Upper lobe of left lung (tissue), 6 donors: Measurements from ENCODE around the gene GMPPB. TPM values are rescaled to one million over a fixed set of nuclear protein-coding genes. Genes with fewer than 3 reads are reported as not detected.

Source experiments
- ATAC-seq, 2 donors: fragments of 200-7000 bp; cut with Tn5 transposase; one replicate each; pipeline ENCODE4 v1.9.1; 2022; ENCODE audit warnings: mild to moderate bottlenecking in 2 of 2, moderate library complexity in 2 of 2; ENCODE audit not compliant: low FRiP score in 2 of 2
- DNase-seq, 2 donors: peaks; one replicate each; pipeline ENCODE4 v3.0.0-alpha.2; 2019 to 2020
- H3K27ac ChIP-seq, 4 donors: fragments of 200-600 bp; sonication (generic); one replicate each; pipeline ENCODE4 v1.5.1; 2016 to 2019
- H3K27me3 ChIP-seq, 4 donors: fragments of 200-600 bp; sonication (generic); one replicate each; pipeline ENCODE4 v1.5.1; 2017 to 2019
- H3K36me3 ChIP-seq, 4 donors: fragments of 200-600 bp; sonication (generic); one replicate each; pipeline ENCODE4 v1.5.1; 2016 to 2019
- H3K4me1 ChIP-seq, 4 donors: fragments of 200-600 bp; sonication (generic); one replicate each; pipeline ENCODE4 v1.5.1; 2018 to 2019
- H3K4me3 ChIP-seq, 4 donors: fragments of 200-600 bp; sonication (generic); one replicate each; pipeline ENCODE4 v1.5.1; 2017 to 2019; ENCODE audit warnings: mild to moderate bottlenecking in 2 of 4, moderate library complexity in 1 of 4
- H3K9me3 ChIP-seq, 4 donors: fragments of 200-600 bp; sonication (generic); one replicate each; pipeline ENCODE4 v1.5.1; 2018 to 2019
- CTCF ChIP-seq, 6 experiments: fragments of 450-650 bp in 4 of 6; fragments of 200-600 bp in 2 of 6; sonication (generic) in 2 of 6; IDR thresholded peaks; one replicate each; pipeline ENCODE4 v1.5.1; 2016 to 2019; ENCODE audit warnings: antibody characterized with exemption in 6 of 6
- EP300 ChIP-seq, 4 donors: sonication (generic); formaldehyde crosslinking; IDR thresholded peaks; one replicate each; pipeline ENCODE4 v1.5.1; 2017; ENCODE audit warnings: antibody characterized with exemption in 4 of 4, control low read depth in 2 of 4
- POLR2A ChIP-seq, 4 donors: fragments of 450-650 bp; IDR thresholded peaks; one replicate each; pipeline ENCODE4 v1.5.1; 2016 to 2017; ENCODE audit warnings: antibody characterized with exemption in 4 of 4, mild to moderate bottlenecking in 2 of 4
- POLR2AphosphoS5 ChIP-seq, 2 donors: sonication (generic); formaldehyde crosslinking; IDR thresholded peaks; one replicate each; pipeline ENCODE4 v1.5.1; 2017; ENCODE audit warnings: antibody characterized with exemption in 2 of 2
- WGBS, 2 donors: methylation state at CpG; one replicate each; pipeline ENCODE4 v1.1.5; 2017 to 2018; 5-methylcytosine and 5-hydroxymethylcytosine counted together
- total RNA-seq, 6 donors: library from RNA; depleted of rRNA in 4 of 6; stranded (reverse); fragments of >200 nt in 4 of 6; gene quantifications; one replicate each; pipeline versions ENCODE4 v1.1.0 to v1.2.1, GENCODE V29; 2016 to 2021
- donor health status: DM: no; HTN: no; CAD: no; lungs with moderate emphysema.
- donor health status: DM: no; HTN: yes; CAD: no; lungs with severe emphysema.

The GMPPB gene
- total RNA-seq, 6 donors from 2014 or later: 17.8 to 45.8 (median 41.3) TPM

- peaks cover 0 to 5% (median 0%) of the 10 kb centered on the region in 4 donors for H3K4me1 ChIP-seq
- H3K27ac ChIP-seq: no peak overlapping the region
- H3K27me3 ChIP-seq: no peaks in the 10 kb centered on the region
- 69 to 81% methylated on average over 3 of the region's 3 CpGs for whole genome bisulfite sequencing, 2 donors
- no peaks in the 10 kb centered on the region for H3K36me3 ChIP-seq
- H3K9me3 ChIP-seq: no peaks in the 10 kb centered on the region
- DNase-seq (no peak), ATAC-seq (no peak)
- TF ChIP-seq POLR2AphosphoS5 (IDR thresholded peaks at IDR 0.05): no peak
- H3K4me3 ChIP-seq: no peak overlapping the region
Observed at GRCh38 chr3:49769286-49769915, 45.6 kb upstream of the GMPPB start.

- Histone ChIP-seq H3K36me3 (peaks cover 0 to 6% (median 0%) of the 10 kb centered on the region in 4 donors), H3K27ac (no peak overlapping the region), H3K9me3 (no peaks in the 10 kb centered on the region), H3K27me3 (no peaks in the 10 kb centered on the region), H3K4me1 (peaks cover 0 to 4% (median 0%) of the 10 kb centered on the region in 4 donors), H3K4me3 (no peak overlapping the region)
- no peak for TF ChIP-seq EP300 (IDR thresholded peaks at IDR 0.05)
- TF ChIP-seq POLR2AphosphoS5 (IDR thresholded peaks at IDR 0.05): no peak
- TF ChIP-seq POLR2A (IDR thresholded peaks at IDR 0.05): no peak
- TF ChIP-seq CTCF (IDR thresholded peaks at IDR 0.05): no peak
- no peak for ATAC-seq
- 97 to 98% methylated on average over 4 of the region's 4 CpGs for WGBS, 2 donors
- DNase-seq: no peak
Observed at GRCh38 chr3:49763981-49764380, 40.2 kb upstream of the GMPPB start.

GRCh38 chr3:49761661-49762060 is 37.9 kb upstream of the GMPPB start:
- ATAC-seq (no peak), DNase-seq (no peak)
- Histone ChIP-seq H3K27ac (no peak overlapping the region), H3K36me3 (peaks cover 0 to 6% (median 0%) of the 10 kb centered on the region in 4 donors), H3K4me1 (peaks cover 0 to 9% (median 6%) of the 10 kb centered on the region in 4 donors), H3K4me3 (no peak overlapping the region), H3K27me3 (no peaks in the 10 kb centered on the region), H3K9me3 (no peaks in the 10 kb centered on the region)
- TF ChIP-seq CTCF (IDR thresholded peaks at IDR 0.05) (no peak), POLR2A (IDR thresholded peaks at IDR 0.05) (no peak), POLR2AphosphoS5 (IDR thresholded peaks at IDR 0.05) (no peak), EP300 (IDR thresholded peaks at IDR 0.05) (no peak)
- 76 to 90% methylated on average over 3 of the region's 3 CpGs for WGBS, 2 donors

- no peak for ATAC-seq
- no peak for DNase-seq
- Histone ChIP-seq H3K27ac (no peak overlapping the region), H3K4me3 (no peak overlapping the region), H3K9me3 (no peaks in the 10 kb centered on the region), H3K36me3 (peaks cover 0 to 6% (median 0%) of the 10 kb centered on the region in 4 donors), H3K27me3 (no peaks in the 10 kb centered on the region), H3K4me1 (peaks cover 0 to 16% (median 9%) of the 10 kb centered on the region in 4 donors)
- TF ChIP-seq POLR2A (IDR thresholded peaks at IDR 0.05) (no peak), CTCF (IDR thresholded peaks at IDR 0.05) (no peak), POLR2AphosphoS5 (IDR thresholded peaks at IDR 0.05) (no peak), EP300 (IDR thresholded peaks at IDR 0.05) (no peak)
- WGBS, 2 donors: 61 to 67% methylated on average over 1 of the region's 1 CpG
Observed at GRCh38 chr3:49759226-49759625, 35.5 kb upstream of the GMPPB start.

- 69 to 73% methylated on average over 2 of the region's 2 CpGs for WGBS, 2 donors
- Histone ChIP-seq H3K4me3 (no peak overlapping the region), H3K9me3 (no peaks in the 10 kb centered on the region), H3K27ac (no peak overlapping the region), H3K27me3 (no peaks in the 10 kb centered on the region), H3K36me3 (no peaks in the 10 kb centered on the region), H3K4me1 (peaks cover 4 to 31% (median 15%) of the 10 kb centered on the region in 4 donors)
- no peak for TF ChIP-seq EP300 (IDR thresholded peaks at IDR 0.05)
- no peak for TF ChIP-seq POLR2A (IDR thresholded peaks at IDR 0.05)
- TF ChIP-seq POLR2AphosphoS5 (IDR thresholded peaks at IDR 0.05): no peak
- TF ChIP-seq CTCF (IDR thresholded peaks at IDR 0.05): no peak
- no peak for ATAC-seq
- no peak for DNase-seq
Observed at GRCh38 chr3:49757197-49757596, 33.4 kb upstream of the GMPPB start.
